Glutamatergic neuron (in vitro differentiated cells): ENCODE measurements around the gene USP30. TPM values are rescaled to one million over a fixed set of nuclear protein-coding genes. Genes with fewer than 3 reads are reported as not detected.
"Not testable (repeated sequence)": the region's sequence is repeated elsewhere in the genome, so short reads cannot be mapped to it uniquely, and the experiment has no call there.

Source experiments
- DNase-seq: peaks from one replicate; pipeline ENCODE4 v3.0.0; 2022
- H3K27ac Mint-ChIP-seq: one replicate; pipeline ENCODE4 v1.8.0; 2020; ENCODE audit warnings: mild to moderate bottlenecking, mixed read lengths, inconsistent platforms; ENCODE audit not compliant: unreplicated experiment
- H3K27me3 Mint-ChIP-seq: one replicate; pipeline ENCODE4 v1.8.0; 2020; ENCODE audit warnings: mild to moderate bottlenecking, moderate library complexity, mixed read lengths, inconsistent platforms; ENCODE audit not compliant: unreplicated experiment
- H3K36me3 Mint-ChIP-seq: one replicate; pipeline ENCODE4 v1.8.0; 2020; ENCODE audit warnings: mild to moderate bottlenecking, mixed read lengths, inconsistent platforms; ENCODE audit not compliant: unreplicated experiment
- H3K4me1 Mint-ChIP-seq: one replicate; pipeline ENCODE4 v1.8.0; 2020; ENCODE audit warnings: mild to moderate bottlenecking, low read depth, mixed read lengths, inconsistent platforms; ENCODE audit not compliant: unreplicated experiment
- H3K4me3 Mint-ChIP-seq: one replicate; pipeline ENCODE4 v1.8.0; 2020; ENCODE audit warnings: mild to moderate bottlenecking, mixed read lengths, inconsistent platforms; ENCODE audit not compliant: unreplicated experiment
- H3K9me3 Mint-ChIP-seq: one replicate; pipeline ENCODE4 v1.8.0; 2020; ENCODE audit warnings: mild to moderate bottlenecking, moderate library complexity, mixed read lengths, inconsistent platforms; ENCODE audit not compliant: unreplicated experiment
- CTCF ChIP-seq: fragments of 200-600 bp; sonication (generic); IDR thresholded peaks from one replicate; pipeline ENCODE4 v1.5.0; 2021; ENCODE audit not compliant: partially characterized antibody, unreplicated experiment
- total RNA-seq: library from RNA; stranded (reverse); fragmentation: NEBNext Ultra II Directional; extraction: Animal tissue kit (Norgen Biotek cat#: 25700); gene quantifications from one replicate; pipeline ENCODE4 v1.2.1, GENCODE V29; 2021; ENCODE audit not compliant: unreplicated experiment

USP30 gene
- total RNA-seq, 1 donor from 2014 or later, result 14.4 TPM

GRCh38 chr12:109020796-109021380 lies 31.5 kb upstream of the USP30 start, which contains the start of gene SVOP:
Gene SVOP (minus strand): TSS chr12:109021068. CDS start chr12:109020868, 200 bp downstream.
- Mint-ChIP-seq H3K36me3 (no peaks in the 10 kb centered on the region), H3K27ac (peak within 1 kb of the TSS; percentile 98), H3K4me1 (peaks cover 10% of the 10 kb centered on the region), H3K4me3 (peak within 1 kb of the TSS; percentile 95), H3K9me3 (peaks cover 7% of the 10 kb centered on the region), H3K27me3 (peaks cover 7% of the 10 kb centered on the region)
- TF ChIP-seq CTCF, result no peak
- DNase-seq, result peak; percentile 90

DNA sequence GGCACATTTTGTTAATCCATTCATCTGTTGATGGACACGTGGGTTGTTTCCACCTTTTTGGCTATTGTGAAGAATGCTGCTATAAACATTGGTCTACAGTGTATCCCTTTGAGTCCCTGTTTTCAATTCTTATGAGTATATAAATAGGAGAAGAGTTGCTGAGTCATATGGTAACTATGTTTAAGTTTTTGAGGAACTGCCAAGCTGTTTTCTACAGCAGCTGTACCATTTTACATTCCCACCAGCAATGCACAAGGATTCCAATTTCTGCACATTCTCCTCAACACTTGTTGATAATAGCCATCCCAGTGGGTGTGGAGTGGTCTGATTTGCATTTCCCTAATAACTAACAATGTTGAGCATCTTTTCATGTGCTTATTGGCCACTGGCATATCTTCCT lies 24.6 kb upstream of the USP30 start:
- Mint-ChIP-seq H3K4me1 (no peaks in the 10 kb centered on the region), H3K4me3 (no peak overlapping the region), H3K9me3 (no peaks in the 10 kb centered on the region), H3K36me3 (no peaks in the 10 kb centered on the region), H3K27ac (no peak overlapping the region), H3K27me3 (no peaks in the 10 kb centered on the region)
- no peak for DNase-seq
- no peak for TF ChIP-seq CTCF

GRCh38 chr12:109028624-109029023 lies 23.8 kb upstream of the USP30 start:
- not testable (repeated sequence) for H3K9me3 Mint-ChIP-seq, H3K4me1 Mint-ChIP-seq, H3K27ac Mint-ChIP-seq, H3K36me3 Mint-ChIP-seq, H3K27me3 Mint-ChIP-seq, H3K4me3 Mint-ChIP-seq, DNase-seq

DNA sequence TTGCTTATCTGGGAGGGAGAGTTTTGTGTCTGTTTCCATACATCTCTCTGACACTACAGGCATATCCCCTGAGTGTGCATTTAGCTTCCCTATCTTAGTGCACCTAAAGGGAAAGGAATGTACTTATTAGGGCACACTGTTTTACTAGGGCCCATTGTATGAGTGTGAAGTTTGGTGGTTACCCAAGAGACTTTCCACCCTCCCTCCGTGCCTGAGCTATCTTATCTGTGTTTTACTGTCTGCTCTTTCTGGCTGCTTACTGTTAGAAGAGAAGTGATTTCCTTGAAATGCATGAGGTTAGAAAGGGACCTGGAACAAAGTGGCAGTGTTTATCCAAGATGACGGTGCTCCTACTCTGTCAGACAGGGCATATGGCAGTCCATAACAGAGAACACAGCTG lies 23.0 kb upstream of the USP30 start:
- Mint-ChIP-seq H3K36me3 (no peaks in the 10 kb centered on the region), H3K27ac (no peak overlapping the region), H3K4me1 (no peaks in the 10 kb centered on the region), H3K9me3 (no peaks in the 10 kb centered on the region), H3K27me3 (no peaks in the 10 kb centered on the region), H3K4me3 (no peak overlapping the region)
- no peak for DNase-seq
- TF ChIP-seq CTCF, result no peak

GRCh38 chr12:109033239-109034196 lies 18.9 kb upstream of the USP30 start:
- Mint-ChIP-seq H3K4me1 (no peaks in the 10 kb centered on the region), H3K36me3 (peaks cover 5% of the 10 kb centered on the region), H3K27me3 (peaks cover 2% of the 10 kb centered on the region), H3K4me3 (no peak overlapping the region), H3K9me3 (peaks cover 4% of the 10 kb centered on the region), H3K27ac (no peak overlapping the region)
- no peak for TF ChIP-seq CTCF
- DNase-seq, result no peak
